ENCODE measurements around the gene ABCA5. TPM values are rescaled to one million over a fixed set of nuclear protein-coding genes. Genes with fewer than 3 reads are reported as not detected.

ABCA5 gene
- total and polyA plus RNA-seq, 2 donors (not counting 3 experiments of a cell fraction or from before 2014, with no cell fraction given), result 9.3 to 23.2 TPM

DNA sequence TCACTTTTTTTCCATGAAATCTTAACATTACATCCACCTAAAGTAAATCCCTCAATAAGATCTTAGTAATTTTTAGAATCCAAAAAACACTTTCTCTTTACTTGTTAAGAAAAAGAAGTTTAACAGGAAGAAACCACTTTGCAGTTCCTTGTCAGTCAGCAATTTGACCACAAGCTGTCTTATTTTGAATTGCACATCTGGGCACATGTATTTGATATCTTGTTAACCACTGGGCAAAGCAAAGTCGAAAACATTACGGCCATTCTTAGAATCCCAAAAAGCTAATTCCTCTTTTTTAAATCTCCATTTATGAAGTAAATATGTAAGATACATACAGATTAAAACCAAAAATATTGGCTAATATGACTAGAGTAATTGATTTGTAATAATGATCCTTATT is 99.4 kb downstream of the ABCA5 start:
- H3K9me1 ChIP-seq (replicated peaks; ENCODE audit: control insufficient read depth, extremely low read depth, insufficient read depth, low read length), result no peaks in the 10 kb centered on the region
- H3K4me1 ChIP-seq (ENCODE audit: control insufficient read depth, extremely low read depth, insufficient read depth, low read length), result no peaks in the 10 kb centered on the region
- H3K27me3 ChIP-seq (ENCODE audit: control insufficient read depth in 2 of 2, insufficient read depth in 2 of 2, low read length in 2 of 2), result no peaks in the 10 kb centered on the region
- no peak overlapping the region for H3K4me2 ChIP-seq (ENCODE audit: insufficient read depth, low read length)
- no peaks in the 10 kb centered on the region for H4K20me1 ChIP-seq (replicated peaks; ENCODE audit: control insufficient read depth, extremely low read depth, insufficient read depth, low read length)
- ChIA-PET CTCF (interaction anchor here (0.7 to 1.5 kb wide), 2 partner anchors 11 to 26 kb away, joined by 3 read pairs; no protein-coding TSS in a partner anchor), POLR2A (no interaction called here)
- H3K79me2 ChIP-seq (ENCODE audit: control insufficient read depth, insufficient read depth, low read length), result no peaks in the 10 kb centered on the region
- DNase-seq (ENCODE audit: low read depth, low spot score) (no peak), FAIRE-seq (no peak)
- no peak overlapping the region for H3K9ac ChIP-seq (replicated peaks; ENCODE audit: extremely low read depth, insufficient read depth, low read length)
- TF ChIP-seq EZH2 (IDR thresholded peaks at IDR 0.05; ENCODE audit: borderline replicate concordance, low read depth, low read length, severe bottlenecking) (no peak), MYC (IDR thresholded peaks at IDR 0.05; ENCODE audit: low read depth, low read length) (no peak), MAX (IDR thresholded peaks at IDR 0.05; ENCODE audit: insufficient read depth, insufficient read length) (no peak), FOS (IDR thresholded peaks at IDR 0.05; ENCODE audit: borderline replicate concordance, insufficient read depth, low read length) (no peak), JUN (IDR thresholded peaks at IDR 0.05; ENCODE audit: borderline replicate concordance, insufficient read depth, insufficient read length, low read depth) (no peak), POLR2AphosphoS5 (IDR thresholded peaks at IDR 0.05; ENCODE audit: insufficient read depth, low read depth, low read length) (no peak), POLR2A (IDR thresholded peaks at IDR 0.05; ENCODE audit: low read depth, low read length) (no peak), CTCF (IDR thresholded peaks at IDR 0.05; ENCODE audit: extremely low read depth in 1 of 2, insufficient read depth in 1 of 2, low read depth in 1 of 2, low read length in 2 of 2) (no peak), GATA2 (IDR thresholded peaks at IDR 0.05; ENCODE audit: insufficient read depth, insufficient read length, low read depth, low read length) (no peak)
- BruUV-seq (replicated peaks), result no TSS peak
- no peak overlapping the region for H3K27ac ChIP-seq (ENCODE audit: insufficient read depth, low read depth, low read length)
- H2AFZ ChIP-seq (ENCODE audit: low read depth, low read length), result no peak overlapping the region
- H3K9me3 ChIP-seq (replicated peaks; ENCODE audit: control insufficient read depth, insufficient read depth, low read length), result no peaks in the 10 kb centered on the region
- intact Hi-C loops (cut with micrococcal nuclease), result no loop called here
- dilution Hi-C loops (cut with MboI; ENCODE audit: extremely low pct_ligation_motif_present, low sequenced_read_pairs), result no loop called here
- H3K4me3 ChIP-seq (replicated peaks in 1 of 3; ENCODE audit: insufficient read depth in 1 of 3, low read depth in 1 of 3, low read length in 3 of 3), result no peak overlapping the region
- H3K36me3 ChIP-seq (ENCODE audit: control insufficient read depth in 2 of 2, extremely low read depth in 1 of 2, insufficient read depth in 2 of 2, low read length in 2 of 2), result no peaks in the 10 kb centered on the region
